AG10803 (cell line): ENCODE results near the gene MPO.

Source experiments
- DNase-seq: peaks from one replicate; pipeline ENCODE4 v3.0.0; 2010; ENCODE audit warnings: low read depth
- H3K4me3 ChIP-seq: 2 replicates; pipeline ENCODE4 v1.5.1; 2011; ENCODE audit warnings: mild to moderate bottlenecking, low read length, control low read depth
- CTCF ChIP-seq: conservative IDR thresholded peaks from 2 replicates; pipeline ENCODE4 v1.5.1; 2011; ENCODE audit warnings: mild to moderate bottlenecking, low read length, control low read depth, inconsistent platforms

Gene MPO

DNA sequence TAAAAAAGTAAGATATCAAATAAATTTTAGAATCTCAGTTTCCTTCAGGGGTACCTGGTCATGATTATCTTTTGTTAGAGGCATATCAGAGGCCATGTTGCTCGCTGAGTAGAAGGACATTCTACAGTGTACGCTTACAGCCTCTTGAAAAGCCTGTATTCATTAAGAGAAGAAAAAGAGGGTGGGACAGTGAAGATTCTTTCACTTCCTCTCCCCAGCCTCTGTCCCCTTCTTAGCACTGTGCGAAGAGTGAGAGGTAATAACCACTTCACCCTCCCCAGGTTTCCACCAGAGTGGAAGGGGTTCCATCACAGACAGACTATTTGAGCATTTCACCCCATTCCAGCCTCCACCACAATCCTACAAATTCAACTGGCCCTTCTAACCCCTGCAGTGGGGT is 47.2 kb downstream of the MPO start:
- DNase-seq, result no peak
- H3K4me3 ChIP-seq, result no peak overlapping the region
- no peak for TF ChIP-seq CTCF

- DNase-seq, result peak; percentile 68
- H3K4me3 ChIP-seq, result no peak overlapping the region
- no peak for TF ChIP-seq CTCF
Measured at GRCh38 chr17:58232707-58233156, 48.0 kb downstream of the MPO start.

DNA sequence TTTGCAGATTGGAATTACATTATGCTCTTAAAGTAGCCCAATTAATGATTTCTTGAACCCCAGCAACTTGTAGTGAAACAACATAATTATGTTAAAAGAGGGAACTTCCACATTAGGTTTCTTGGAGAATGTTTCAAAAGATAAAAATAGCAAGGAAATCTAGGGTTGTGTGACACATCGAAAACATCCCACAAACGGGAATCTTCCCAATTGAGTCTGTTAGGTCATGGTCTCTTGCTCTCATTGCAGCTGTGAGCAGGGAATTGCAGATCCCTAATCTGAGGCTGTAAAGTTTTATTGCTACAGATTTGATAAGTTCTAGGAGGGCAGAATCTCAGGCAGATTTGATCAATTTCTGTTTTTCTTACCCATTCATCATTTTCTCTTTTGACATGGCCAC is 49.1 kb downstream of the MPO start:
- DNase-seq, result peak; percentile 64
- H3K4me3 ChIP-seq, result no peak overlapping the region
- no peak for TF ChIP-seq CTCF

DNA sequence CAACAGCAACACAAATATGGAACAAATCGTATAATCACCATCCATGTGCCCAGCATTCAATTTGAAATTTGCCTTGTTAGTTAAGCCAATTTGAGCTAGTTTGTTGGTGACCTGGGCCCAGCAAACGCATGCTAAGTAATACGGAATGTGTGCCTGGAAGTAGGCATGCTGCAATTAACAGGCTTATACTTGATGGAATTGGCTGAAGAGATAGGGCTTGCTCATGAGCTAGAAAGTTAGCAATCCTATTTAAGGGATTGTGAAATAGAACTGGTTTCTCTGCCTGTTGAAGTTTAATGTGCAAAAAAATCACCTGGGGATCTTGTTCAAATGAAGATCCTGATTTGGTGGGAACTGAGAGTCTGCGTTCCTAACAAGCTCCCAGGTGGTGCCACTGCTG is 50.9 kb downstream of the MPO start:
- H3K4me3 ChIP-seq, result no peak overlapping the region
- DNase-seq, result no peak
- no peak for TF ChIP-seq CTCF

DNA sequence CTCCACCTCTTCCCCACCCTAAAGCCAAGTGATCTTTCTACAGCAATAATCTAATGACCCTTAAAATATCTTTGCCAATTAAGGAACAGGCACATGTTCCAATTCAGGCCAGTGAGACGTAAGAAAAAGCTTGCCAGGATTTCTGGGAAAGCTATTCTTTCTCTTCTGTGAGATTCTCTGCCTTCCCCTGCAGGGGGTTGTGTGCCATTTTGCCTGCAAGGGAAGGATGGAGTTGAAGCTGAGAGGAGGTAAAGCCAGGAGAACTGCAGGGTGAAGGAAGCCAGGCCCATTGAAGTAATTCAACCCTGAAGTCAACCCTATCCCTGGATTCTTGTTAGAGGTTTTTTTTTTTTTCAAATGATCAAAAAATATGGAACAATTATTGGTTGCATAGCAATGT is 51.4 kb downstream of the MPO start:
- no peak overlapping the region for H3K4me3 ChIP-seq
- DNase-seq, result no peak
- no peak for TF ChIP-seq CTCF

- no peak for DNase-seq
- TF ChIP-seq CTCF, result no peak
- no peak overlapping the region for H3K4me3 ChIP-seq
Measured at GRCh38 chr17:58228679-58229078, 52.1 kb downstream of the MPO start.

GRCh38 chr17:58227733-58228132 is 53.0 kb downstream of the MPO start:
- no peak for TF ChIP-seq CTCF
- DNase-seq, result no peak
- H3K4me3 ChIP-seq, result no peak overlapping the region
